Karpas-422 (cell line): Measurements from ENCODE around the gene ALG12. TPM values are rescaled to one million over a fixed set of nuclear protein-coding genes. Genes with fewer than 3 reads are reported as not detected.

ENCODE experiments used
- DNase-seq: peaks from one replicate; pipeline ENCODE4 v3.0.0-alpha.2; 2015
- H2AFZ ChIP-seq: fragments of 200-600 bp; sonication (generic); 2 replicates; pipeline ENCODE4 v1.6.1; 2014; ENCODE audit warnings: antibody characterized with exemption, low read length, mixed read lengths
- H3K27ac ChIP-seq: fragments of 200-600 bp; sonication (generic); 2 replicates; pipeline ENCODE4 v1.5.1; 2014; ENCODE audit warnings: mild to moderate bottlenecking, low read length, moderate library complexity
- H3K27me3 ChIP-seq: fragments of 200-600 bp; sonication (generic); 2 replicates; pipeline ENCODE4 v1.6.1; 2014; ENCODE audit warnings: low read length, mixed read lengths
- H3K36me3 ChIP-seq: fragments of 200-600 bp; sonication (generic); 2 replicates; pipeline ENCODE4 v1.6.1; 2014; ENCODE audit warnings: low read length, mixed read lengths; ENCODE audit not compliant: insufficient read depth
- H3K4me1 ChIP-seq: fragments of 200-600 bp; sonication (generic); 2 replicates; pipeline ENCODE4 v1.6.1; 2014; ENCODE audit warnings: mild to moderate bottlenecking, low read length, mixed read lengths
- H3K4me2 ChIP-seq: fragments of 200-600 bp; sonication (generic); 2 replicates; pipeline ENCODE4 v1.6.1; 2014; ENCODE audit warnings: low read length, low read depth, mild to moderate bottlenecking; ENCODE audit not compliant: poor library complexity, severe bottlenecking
- H3K4me3 ChIP-seq: fragments of 200-600 bp; sonication (generic); 2 replicates; pipeline ENCODE4 v1.5.1; 2014; ENCODE audit warnings: mild to moderate bottlenecking, antibody characterized with exemption, low read length, mixed read lengths
- H3K79me2 ChIP-seq: fragments of 200-600 bp; sonication (generic); 2 replicates; pipeline ENCODE4 v1.6.1; 2014; ENCODE audit warnings: mild to moderate bottlenecking, low read length, mixed read lengths
- H3K9ac ChIP-seq: fragments of 200-600 bp; sonication (generic); 2 replicates; pipeline ENCODE4 v1.6.0; 2014; ENCODE audit warnings: low read length
- H3K9me2 ChIP-seq: fragments of 200-600 bp; sonication (generic), shearing (Covaris generic); replicated peaks from 2 replicates; pipeline ENCODE4 v1.6.0; 2014; ENCODE audit warnings: mild to moderate bottlenecking, low read length, moderate library complexity; ENCODE audit not compliant: insufficient read depth
- H3K9me3 ChIP-seq: fragments of 300-700, 200-600 bp; sonication (generic); 2 replicates; pipeline ENCODE4 v1.6.1; 2014; ENCODE audit warnings: low read length, mixed read lengths
- H4K20me1 ChIP-seq: fragments of 200-600 bp; sonication (generic); 2 replicates; pipeline ENCODE4 v1.6.1; 2014; ENCODE audit warnings: mild to moderate bottlenecking, antibody characterized with exemption, low read length, low read depth; ENCODE audit not compliant: insufficient read depth
- total RNA-seq: library from RNA; depleted of rRNA; stranded (reverse); fragments of >200 nt; shearing (Covaris generic); gene quantifications from 2 replicates; pipeline ENCODE4 v1.2.3, GENCODE V29; 2014; ENCODE audit warnings: low replicate concordance

Gene ALG12
- total RNA-seq, 1 experiment from 2014 or later: 4.7 TPM

- no peaks in the 10 kb centered on the region; the same call in 1 of the 2 replicates for H4K20me1 ChIP-seq
- H3K36me3 ChIP-seq: peaks cover 23% of the 10 kb centered on the region
- no peaks in the 10 kb centered on the region for H3K4me1 ChIP-seq
- H3K9me3 ChIP-seq: peaks cover 6% of the 10 kb centered on the region; the same call in 1 of the 2 replicates
- DNase-seq: no peak
- no peak overlapping the region for H2AFZ ChIP-seq
- H3K27me3 ChIP-seq: no peaks in the 10 kb centered on the region
- H3K79me2 ChIP-seq: peaks cover 92% of the 10 kb centered on the region
- H3K4me2 ChIP-seq: no peak overlapping the region
- no peak overlapping the region for H3K27ac ChIP-seq
- H3K9me2 ChIP-seq: no peaks in the 10 kb centered on the region
- no peak overlapping the region for H3K4me3 ChIP-seq
- H3K9ac ChIP-seq: no peak overlapping the region
Observed at GRCh38 chr22:49872347-49872746, 45.9 kb downstream of the ALG12 start.

- H3K9ac ChIP-seq: no peak overlapping the region
- H3K4me3 ChIP-seq: no peak overlapping the region
- no peak overlapping the region for H2AFZ ChIP-seq
- no peaks in the 10 kb centered on the region; the same call in 1 of the 2 replicates for H4K20me1 ChIP-seq
- no peak overlapping the region for H3K4me2 ChIP-seq
- H3K9me3 ChIP-seq: peaks cover 9% of the 10 kb centered on the region
- no peak overlapping the region for H3K27ac ChIP-seq
- no peaks in the 10 kb centered on the region for H3K9me2 ChIP-seq
- H3K79me2 ChIP-seq: peaks cover 94% of the 10 kb centered on the region
- no peaks in the 10 kb centered on the region for H3K27me3 ChIP-seq
- H3K4me1 ChIP-seq: no peaks in the 10 kb centered on the region
- H3K36me3 ChIP-seq: peaks cover 21% of the 10 kb centered on the region
- peak; percentile 43 for DNase-seq
Observed at GRCh38 chr22:49871482-49871881, 46.8 kb downstream of the ALG12 start.

GRCh38 chr22:49869845-49870712, 48.2 kb downstream of the ALG12 start:
- no peak overlapping the region for H3K27ac ChIP-seq
- H3K9ac ChIP-seq: no peak overlapping the region
- no peaks in the 10 kb centered on the region for H3K4me1 ChIP-seq
- DNase-seq: no peak
- H3K27me3 ChIP-seq: no peaks in the 10 kb centered on the region
- no peaks in the 10 kb centered on the region; the same call in 1 of the 2 replicates for H4K20me1 ChIP-seq
- peaks cover 9% of the 10 kb centered on the region for H3K9me3 ChIP-seq
- peaks cover 14% of the 10 kb centered on the region for H3K36me3 ChIP-seq
- peaks cover 94% of the 10 kb centered on the region for H3K79me2 ChIP-seq
- H2AFZ ChIP-seq: no peak overlapping the region
- H3K9me2 ChIP-seq: no peaks in the 10 kb centered on the region
- H3K4me3 ChIP-seq: no peak overlapping the region
- H3K4me2 ChIP-seq: no peak overlapping the region

GRCh38 chr22:49869086-49869830, 49.0 kb downstream of the ALG12 start:
- DNase-seq: no peak
- H2AFZ ChIP-seq: no peak overlapping the region
- H3K79me2 ChIP-seq: peaks cover 98% of the 10 kb centered on the region
- H3K4me3 ChIP-seq: no peak overlapping the region
- no peaks in the 10 kb centered on the region for H3K4me1 ChIP-seq
- H3K36me3 ChIP-seq: peaks cover 16% of the 10 kb centered on the region
- H3K9me2 ChIP-seq: no peaks in the 10 kb centered on the region
- no peak overlapping the region for H3K27ac ChIP-seq
- no peaks in the 10 kb centered on the region; the same call in 1 of the 2 replicates for H4K20me1 ChIP-seq
- peaks cover 9% of the 10 kb centered on the region for H3K9me3 ChIP-seq
- H3K9ac ChIP-seq: no peak overlapping the region
- H3K4me2 ChIP-seq: no peak overlapping the region
- H3K27me3 ChIP-seq: no peaks in the 10 kb centered on the region

- H3K27ac ChIP-seq: no peak overlapping the region
- H3K9me2 ChIP-seq: no peaks in the 10 kb centered on the region
- no peak overlapping the region for H3K4me2 ChIP-seq
- peaks cover 98% of the 10 kb centered on the region for H3K79me2 ChIP-seq
- no peaks in the 10 kb centered on the region; the same call in 1 of the 2 replicates for H4K20me1 ChIP-seq
- no peaks in the 10 kb centered on the region for H3K27me3 ChIP-seq
- H3K4me3 ChIP-seq: no peak overlapping the region
- H3K36me3 ChIP-seq: peaks cover 16% of the 10 kb centered on the region; the same call in 1 of the 2 replicates
- no peak overlapping the region for H3K9ac ChIP-seq
- H3K4me1 ChIP-seq: no peaks in the 10 kb centered on the region
- H3K9me3 ChIP-seq: peaks cover 9% of the 10 kb centered on the region
- no peak for DNase-seq
- H2AFZ ChIP-seq: no peak overlapping the region
Observed at GRCh38 chr22:49867303-49868265, 50.7 kb downstream of the ALG12 start.

- Histone ChIP-seq H3K4me3 (no peak overlapping the region), H3K27ac (no peak overlapping the region), H3K9me2 (no peaks in the 10 kb centered on the region), H3K4me2 (no peak overlapping the region), H3K9me3 (peaks cover 9% of the 10 kb centered on the region), H4K20me1 (no peaks in the 10 kb centered on the region; the same call in 1 of the 2 replicates), H3K36me3 (peaks cover 16% of the 10 kb centered on the region; the same call in 1 of the 2 replicates), H3K79me2 (peaks cover 98% of the 10 kb centered on the region), H3K27me3 (no peaks in the 10 kb centered on the region), H2AFZ (no peak overlapping the region), H3K4me1 (no peaks in the 10 kb centered on the region), H3K9ac (no peak overlapping the region)
- no peak for DNase-seq
Observed at GRCh38 chr22:49866646-49867045, 51.6 kb downstream of the ALG12 start.

- H3K4me1 ChIP-seq: no peaks in the 10 kb centered on the region
- peaks cover 16% of the 10 kb centered on the region; the same call in 1 of the 2 replicates for H3K36me3 ChIP-seq
- H3K4me3 ChIP-seq: no peak overlapping the region
Observed at GRCh38 chr22:49866134-49866533, 52.1 kb downstream of the ALG12 start.

More at GRCh38 chr22:49866134-49866533, 52.1 kb downstream of the ALG12 start:
- Histone ChIP-seq H3K4me2 (no peak overlapping the region), H3K79me2 (peaks cover 100% of the 10 kb centered on the region), H2AFZ (no peak overlapping the region), H3K27ac (no peak overlapping the region), H4K20me1 (no peaks in the 10 kb centered on the region; the same call in 1 of the 2 replicates), H3K9me3 (peaks cover 9% of the 10 kb centered on the region), H3K9ac (no peak overlapping the region), H3K9me2 (no peaks in the 10 kb centered on the region), H3K27me3 (no peaks in the 10 kb centered on the region)
- DNase-seq: no peak
